ENCODE results near the gene SLC7A4.

Gene SLC7A4

GRCh38 chr22:20995329-20996030, 36.9 kb downstream of the SLC7A4 start:
- no peak for DNase-seq

- no peak for DNase-seq
These were observed 37.5 kb downstream of the SLC7A4 start for GRCh38 chr22:20994902-20995241.

- no peak for DNase-seq
These were observed 38.0 kb downstream of the SLC7A4 start for GRCh38 chr22:20994128-20994901.

GRCh38 chr22:20993304-20994127, 38.8 kb downstream of the SLC7A4 start:
- DNase-seq, result no peak

- no peak for DNase-seq
These were observed 39.7 kb downstream of the SLC7A4 start for GRCh38 chr22:20992456-20993303.

GRCh38 chr22:20992056-20992442, 40.3 kb downstream of the SLC7A4 start:
- DNase-seq, result no peak

- DNase-seq, result no peak
These were observed 40.9 kb downstream of the SLC7A4 start for GRCh38 chr22:20991252-20992055.

GRCh38 chr22:20990184-20991180, 41.9 kb downstream of the SLC7A4 start:
- no peak for DNase-seq

- no peak for DNase-seq
These were observed 42.8 kb downstream of the SLC7A4 start for GRCh38 chr22:20989323-20990138.

- DNase-seq, result no peak
These were observed 43.6 kb downstream of the SLC7A4 start for GRCh38 chr22:20988573-20989322.

- no peak for DNase-seq
These were observed 45.0 kb downstream of the SLC7A4 start for GRCh38 chr22:20987375-20987774.

- no peak for DNase-seq
These were observed 46.0 kb downstream of the SLC7A4 start for GRCh38 chr22:20986365-20986764.

GRCh38 chr22:20985720-20986119, 46.6 kb downstream of the SLC7A4 start:
- no peak for DNase-seq

- DNase-seq, result no peak
These were observed 49.1 kb downstream of the SLC7A4 start for GRCh38 chr22:20983081-20983771.

- no peak for DNase-seq
These were observed 49.8 kb downstream of the SLC7A4 start for GRCh38 chr22:20982563-20982882.

- peak; percentile 71 for DNase-seq
These were observed 50.4 kb downstream of the SLC7A4 start, which contains the start of gene LZTR1 for GRCh38 chr22:20981787-20982562. Gene LZTR1 (plus strand): TSS chr22:20982297. CDS start chr22:20982372, 75 bp downstream.
